ENCODE data around the gene LGALS9. TPM values are rescaled to one million over a fixed set of nuclear protein-coding genes. Genes with fewer than 3 reads are reported as not detected.

Gene LGALS9
- total and polyA plus RNA-seq, 5 experiments from 2014 or later: 4.5 to 9.7 (median 8.4) TPM

- Mint-ChIP-seq H3K27ac (peak overlapping the region in 1 of 10 donors; percentile 39), H3K9me3 (no peaks in the 10 kb centered on the region), H3K4me1 (peaks cover 0 to 3% (median 2%) of the 10 kb centered on the region in 4 donors), H3K27me3 (no peaks in the 10 kb centered on the region), H3K4me3 (no peak overlapping the region), H3K36me3 (peaks cover 0 to 16% (median 0%) of the 10 kb centered on the region in 3 donors)
- no peak for ATAC-seq
- no peak for DNase-seq
- POLR2A ChIA-PET: no interaction called here
Measured at GRCh38 chr17:27596566-27597187, 34.3 kb upstream of the LGALS9 start.

GRCh38 chr17:27597188-27597580 lies 33.8 kb upstream of the LGALS9 start:
- H3K4me3 Mint-ChIP-seq: no peak overlapping the region
- no peaks in the 10 kb centered on the region for H3K27me3 Mint-ChIP-seq
- H3K4me1 Mint-ChIP-seq: peaks cover 0 to 5% (median 2%) of the 10 kb centered on the region in 4 donors
- DNase-seq (no peak), ATAC-seq (no peak)
- H3K36me3 Mint-ChIP-seq: peaks cover 0 to 16% (median 0%) of the 10 kb centered on the region in 3 donors
- H3K9me3 Mint-ChIP-seq: no peaks in the 10 kb centered on the region
- POLR2A ChIA-PET: no interaction called here
- H3K27ac Mint-ChIP-seq: no peak overlapping the region

GRCh38 chr17:27597783-27598320 lies 33.1 kb upstream of the LGALS9 start:
- Mint-ChIP-seq H3K36me3 (peaks cover 0 to 11% (median 0%) of the 10 kb centered on the region in 3 donors), H3K27ac (no peak overlapping the region), H3K9me3 (no peaks in the 10 kb centered on the region), H3K4me3 (no peak overlapping the region), H3K4me1 (peaks cover 0 to 5% (median 2%) of the 10 kb centered on the region in 4 donors), H3K27me3 (no peaks in the 10 kb centered on the region)
- no peak for DNase-seq
- POLR2A ChIA-PET: no interaction called here
- no peak for ATAC-seq

GRCh38 chr17:27598337-27599050 lies 32.5 kb upstream of the LGALS9 start:
- H3K27ac Mint-ChIP-seq: peak overlapping the region in 1 of 10 donors; percentile 33
- H3K4me1 Mint-ChIP-seq: peaks cover 0 to 6% (median 4%) of the 10 kb centered on the region in 4 donors
- peaks cover 0 to 11% (median 0%) of the 10 kb centered on the region in 3 donors for H3K36me3 Mint-ChIP-seq
- no peaks in the 10 kb centered on the region for H3K9me3 Mint-ChIP-seq
- ATAC-seq (no peak), DNase-seq (no peak)
- H3K27me3 Mint-ChIP-seq: no peaks in the 10 kb centered on the region
- POLR2A ChIA-PET: interaction anchor here (1.5 kb wide), 1 partner anchor 244 kb away, joined by 3 read pairs; no protein-coding TSS in a partner anchor
- H3K4me3 Mint-ChIP-seq: no peak overlapping the region

GRCh38 chr17:27600471-27600870 lies 30.5 kb upstream of the LGALS9 start:
- Mint-ChIP-seq H3K27me3 (no peaks in the 10 kb centered on the region), H3K9me3 (no peaks in the 10 kb centered on the region), H3K27ac (no peak overlapping the region), H3K4me3 (no peak overlapping the region), H3K4me1 (peaks cover 0 to 6% (median 4%) of the 10 kb centered on the region in 4 donors), H3K36me3 (peaks cover 0 to 14% (median 0%) of the 10 kb centered on the region in 3 donors)
- DNase-seq: no peak
- ATAC-seq: no peak
- POLR2A ChIA-PET: interaction anchor here (1.3 to 1.5 kb wide), 4 partner anchors 144 to 364 kb away, joined by 3 to 6 read pairs (median 4); partner anchors contain the start of gene KSR1

- POLR2A ChIA-PET: interaction anchor here (0.8 to 1.3 kb wide), 3 partner anchors 29 to 365 kb away, joined by 3 to 5 read pairs (median 3); partner anchors contain the start of gene KSR1
- peaks cover 0 to 6% (median 3%) of the 10 kb centered on the region in 4 donors for H3K4me1 Mint-ChIP-seq
Measured at GRCh38 chr17:27601069-27601974, 29.7 kb upstream of the LGALS9 start.

GRCh38 chr17:27601975-27602302 lies 29.0 kb upstream of the LGALS9 start:
- Mint-ChIP-seq H3K4me3 (no peak overlapping the region), H3K27ac (no peak overlapping the region), H3K27me3 (no peaks in the 10 kb centered on the region), H3K4me1 (peaks cover 0 to 6% (median 3%) of the 10 kb centered on the region in 4 donors), H3K36me3 (peaks cover 0 to 21% (median 2%) of the 10 kb centered on the region in 3 donors), H3K9me3 (no peaks in the 10 kb centered on the region)
- POLR2A ChIA-PET: interaction anchor here (0.8 to 1.3 kb wide), 3 partner anchors 28 to 365 kb away, joined by 3 to 5 read pairs (median 3); partner anchors contain the start of gene KSR1
- ATAC-seq: no peak
- no peak for DNase-seq

More at GRCh38 chr17:27601069-27601974, 29.7 kb upstream of the LGALS9 start:
- DNase-seq: peak; percentile 57 to 87 (median 76)
- ATAC-seq: peak; percentile 45 to 65
- Mint-ChIP-seq H3K9me3 (no peaks in the 10 kb centered on the region), H3K4me3 (no peak overlapping the region), H3K27me3 (no peaks in the 10 kb centered on the region), H3K36me3 (peaks cover 0 to 22% (median 2%) of the 10 kb centered on the region in 3 donors), H3K27ac (no peak overlapping the region)

GRCh38 chr17:27602721-27603420 lies 28.1 kb upstream of the LGALS9 start:
- Mint-ChIP-seq H3K27me3 (no peaks in the 10 kb centered on the region), H3K9me3 (no peaks in the 10 kb centered on the region), H3K36me3 (peaks cover 0 to 19% (median 2%) of the 10 kb centered on the region in 3 donors), H3K4me1 (peaks cover 0 to 6% (median 3%) of the 10 kb centered on the region in 4 donors), H3K4me3 (no peak overlapping the region), H3K27ac (no peak overlapping the region)
- DNase-seq: peak; percentile 41 to 80 (median 66)
- ATAC-seq: peak; percentile 33 to 65
- POLR2A ChIA-PET: no interaction called here

- POLR2A ChIA-PET: no interaction called here
- no peak overlapping the region for H3K4me3 Mint-ChIP-seq
- H3K4me1 Mint-ChIP-seq: peaks cover 0 to 6% (median 3%) of the 10 kb centered on the region in 4 donors
- no peaks in the 10 kb centered on the region for H3K27me3 Mint-ChIP-seq
- peaks cover 0 to 23% (median 4%) of the 10 kb centered on the region in 3 donors for H3K36me3 Mint-ChIP-seq
- no peak overlapping the region for H3K27ac Mint-ChIP-seq
- DNase-seq (no peak), ATAC-seq (no peak)
- no peaks in the 10 kb centered on the region for H3K9me3 Mint-ChIP-seq
Measured at GRCh38 chr17:27603421-27603770, 27.6 kb upstream of the LGALS9 start.

- peaks cover 0 to 26% (median 5%) of the 10 kb centered on the region in 3 donors for H3K36me3 Mint-ChIP-seq
- no peaks in the 10 kb centered on the region for H3K27me3 Mint-ChIP-seq
- POLR2A ChIA-PET: no interaction called here
- no peaks in the 10 kb centered on the region for H3K9me3 Mint-ChIP-seq
- ATAC-seq: no peak
- DNase-seq: no peak
- H3K4me3 Mint-ChIP-seq: no peak overlapping the region
- H3K27ac Mint-ChIP-seq: no peak overlapping the region
- peaks cover 0 to 6% (median 3%) of the 10 kb centered on the region in 4 donors for H3K4me1 Mint-ChIP-seq
Measured at GRCh38 chr17:27603880-27604794, 26.9 kb upstream of the LGALS9 start.

GRCh38 chr17:27605409-27605808 lies 25.6 kb upstream of the LGALS9 start:
- DNase-seq (no peak), ATAC-seq (no peak)
- Mint-ChIP-seq H3K36me3 (peaks cover 0 to 29% (median 5%) of the 10 kb centered on the region in 3 donors), H3K27me3 (no peaks in the 10 kb centered on the region), H3K27ac (no peak overlapping the region), H3K4me1 (peaks cover 0 to 5% (median 2%) of the 10 kb centered on the region in 4 donors), H3K4me3 (no peak overlapping the region), H3K9me3 (no peaks in the 10 kb centered on the region)
- POLR2A ChIA-PET: no interaction called here
